Fibroblast of skin of back (primary cell): ENCODE data around the gene CELF6. TPM values are rescaled to one million over a fixed set of nuclear protein-coding genes. Genes with fewer than 3 reads are reported as not detected.

ENCODE experiments used
- DNase-seq: peaks from one replicate; pipeline ENCODE4 v3.0.0-alpha.2; 2013
- polyA plus RNA-seq, 2 experiments: library from polyadenylated mRNA; unstranded; fragments of 120-200 nt; gene quantifications; one replicate each; pipeline ENCODE4 v1.2.1, GENCODE V29; 2013; ENCODE audit not compliant: insufficient read length in 2 of 2

The CELF6 gene
- 0.11 TPM for polyA plus RNA-seq (2013, experiment 1 of 2; ENCODE audit: insufficient read length)
- polyA plus RNA-seq (2013, experiment 2 of 2; ENCODE audit: insufficient read length) = not detected

GRCh38 chr15:72319985-72320671 is at the start of gene CELF6:
Gene CELF6, minus strand, starts transcription at chr15:72320157. Its CDS starts 283 bp downstream, at chr15:72319874.
- peak; percentile 78 for DNase-seq

GRCh38 chr15:72368899-72369298 is 48.9 kb upstream of the CELF6 start:
- no peak for DNase-seq

- DNase-seq = no peak
These were observed 48.4 kb upstream of the CELF6 start for GRCh38 chr15:72368325-72368724.

- DNase-seq = no peak
These were observed 45.9 kb upstream of the CELF6 start for GRCh38 chr15:72365844-72366243.

- DNase-seq = no peak
These were observed 41.2 kb upstream of the CELF6 start for GRCh38 chr15:72361176-72361575.

- DNase-seq = peak; percentile 20
These were observed 38.8 kb upstream of the CELF6 start for GRCh38 chr15:72358650-72359171.

GRCh38 chr15:72358121-72358520 is 38.2 kb upstream of the CELF6 start:
- DNase-seq = no peak

- no peak for DNase-seq
These were observed 34.5 kb upstream of the CELF6 start for GRCh38 chr15:72354496-72354895.

GRCh38 chr15:72353266-72353665 is 33.3 kb upstream of the CELF6 start:
- DNase-seq = no peak

- no peak for DNase-seq
These were observed 25.8 kb upstream of the CELF6 start for GRCh38 chr15:72345806-72346205.

- no peak for DNase-seq
These were observed 25.3 kb upstream of the CELF6 start for GRCh38 chr15:72345280-72345679.

- DNase-seq = no peak
These were observed 24.6 kb upstream of the CELF6 start for GRCh38 chr15:72344602-72345001.

- no peak for DNase-seq
These were observed 22.4 kb upstream of the CELF6 start for GRCh38 chr15:72342385-72342784.

GRCh38 chr15:72341361-72341760 is 21.4 kb upstream of the CELF6 start:
- no peak for DNase-seq

GRCh38 chr15:72340366-72340765 is 20.4 kb upstream of the CELF6 start:
- peak; percentile 16 for DNase-seq

- DNase-seq = peak; percentile 89
These were observed 19.8 kb upstream of the CELF6 start for GRCh38 chr15:72339777-72340177.

GRCh38 chr15:72338617-72339321 is 18.8 kb upstream of the CELF6 start:
- DNase-seq = no peak

- DNase-seq = no peak
These were observed 18.2 kb upstream of the CELF6 start for GRCh38 chr15:72338148-72338547.

- DNase-seq = no peak
These were observed 14.9 kb upstream of the CELF6 start for GRCh38 chr15:72334842-72335241.

- DNase-seq = no peak
These were observed 11.1 kb upstream of the CELF6 start for GRCh38 chr15:72331021-72331420.

- DNase-seq = no peak
These were observed 3.8 kb upstream of the CELF6 start for GRCh38 chr15:72323752-72324151.

GRCh38 chr15:72319360-72319984 is 485 bp downstream of the CELF6 start:
- peak; percentile 66 for DNase-seq

- DNase-seq = no peak
These were observed 1.5 kb downstream of the CELF6 start for GRCh38 chr15:72318408-72318942.
